Stimulated activated CD4-positive, alpha-beta T cell treated with anti-CD3 and anti-CD28 coated beads, Interleukin-4, amount 100 ng/mL, for 24 hours (primary cell): ENCODE data around the gene TASP1.
A peak's percentile ranks its signal among the peaks of the same experiment; 100 is the strongest.
"Not testable (repeated sequence)": the region's sequence is repeated elsewhere in the genome, so short reads cannot be mapped to it uniquely, and the experiment has no call there.

Source experiments
- DNase-seq: peaks from one replicate; pipeline ENCODE4 v3.0.0-alpha.2; 2020

TASP1 gene, protein sequence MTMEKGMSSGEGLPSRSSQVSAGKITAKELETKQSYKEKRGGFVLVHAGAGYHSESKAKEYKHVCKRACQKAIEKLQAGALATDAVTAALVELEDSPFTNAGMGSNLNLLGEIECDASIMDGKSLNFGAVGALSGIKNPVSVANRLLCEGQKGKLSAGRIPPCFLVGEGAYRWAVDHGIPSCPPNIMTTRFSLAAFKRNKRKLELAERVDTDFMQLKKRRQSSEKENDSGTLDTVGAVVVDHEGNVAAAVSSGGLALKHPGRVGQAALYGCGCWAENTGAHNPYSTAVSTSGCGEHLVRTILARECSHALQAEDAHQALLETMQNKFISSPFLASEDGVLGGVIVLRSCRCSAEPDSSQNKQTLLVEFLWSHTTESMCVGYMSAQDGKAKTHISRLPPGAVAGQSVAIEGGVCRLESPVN

DNA sequence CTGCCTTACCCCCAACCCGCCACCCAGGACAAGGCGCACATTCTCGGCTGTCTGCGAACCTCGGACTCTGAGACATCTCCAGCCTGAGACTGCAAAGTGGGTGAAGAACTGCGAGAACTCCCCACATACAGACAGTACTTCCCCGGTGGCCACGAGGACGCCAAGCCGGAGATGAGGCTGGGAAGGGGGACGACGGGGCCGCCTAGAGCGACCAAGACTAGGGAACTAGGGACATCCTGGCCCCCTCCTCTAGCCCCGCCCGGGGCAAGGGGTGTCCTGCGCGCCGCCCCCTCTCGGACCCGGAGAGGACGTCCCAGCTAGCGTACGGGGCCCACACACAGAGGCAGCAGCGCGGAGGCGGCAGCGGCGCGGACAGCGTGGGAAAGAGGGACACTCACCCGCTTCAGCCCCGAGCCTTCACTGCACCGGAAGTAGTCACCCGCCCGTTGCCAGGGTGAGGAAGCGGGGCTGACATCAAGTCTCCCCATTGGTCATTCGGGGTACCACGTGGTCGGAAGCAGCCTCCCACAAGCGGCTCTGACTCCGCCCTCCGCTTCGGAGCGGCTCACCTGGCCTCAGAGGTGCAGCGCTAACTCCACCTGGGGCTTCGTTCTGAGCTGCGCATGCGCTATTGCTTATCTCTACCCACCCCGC lies at the start of gene TASP1:
TSS of gene TASP1 (minus strand) at position 437 of the 654 bp plus-strand sequence. CDS start 8,854 bp downstream, outside the sequence.
- DNase-seq, result peak; percentile 96

DNA sequence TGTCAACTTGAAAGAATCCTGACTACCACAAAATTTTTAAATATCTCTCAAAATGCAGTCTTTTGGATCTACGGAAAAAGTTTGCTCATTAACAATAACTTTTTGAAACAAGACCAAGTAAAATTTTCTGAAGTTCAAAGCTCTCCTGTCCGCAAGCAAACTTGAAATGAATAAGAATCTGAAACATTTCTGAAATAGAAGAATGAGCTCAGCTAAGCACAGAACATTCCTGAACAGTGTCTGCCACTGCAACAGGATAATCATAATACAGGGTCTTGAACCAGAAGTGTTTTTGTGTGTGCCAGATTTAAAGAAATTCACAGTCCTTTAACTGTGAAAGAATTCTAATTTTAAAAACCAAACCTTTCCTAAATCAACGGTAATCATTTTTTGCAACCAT lies 49.1 kb upstream of the TASP1 start:
- DNase-seq, result no peak

DNA sequence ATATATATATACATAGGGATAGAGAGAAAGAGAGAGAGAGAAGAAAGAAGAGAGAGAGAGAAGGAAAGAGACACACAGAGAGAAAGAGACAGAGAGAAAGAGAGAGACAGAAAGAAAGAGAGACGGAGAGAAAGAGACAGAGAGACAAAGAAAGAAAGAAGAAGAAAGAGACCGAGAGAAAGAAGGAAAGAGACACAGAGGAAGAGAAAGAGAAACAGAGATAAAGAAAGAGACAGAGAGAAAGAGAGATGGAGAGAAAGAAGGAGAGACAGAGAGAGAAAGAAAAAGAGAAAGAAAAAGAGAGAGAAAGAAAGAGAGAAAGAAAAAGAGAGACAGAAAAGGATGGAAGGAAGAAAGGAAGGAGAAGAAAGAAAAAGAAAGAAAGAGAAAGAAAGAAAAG lies 46.9 kb upstream of the TASP1 start:
- DNase-seq, result no peak

DNA sequence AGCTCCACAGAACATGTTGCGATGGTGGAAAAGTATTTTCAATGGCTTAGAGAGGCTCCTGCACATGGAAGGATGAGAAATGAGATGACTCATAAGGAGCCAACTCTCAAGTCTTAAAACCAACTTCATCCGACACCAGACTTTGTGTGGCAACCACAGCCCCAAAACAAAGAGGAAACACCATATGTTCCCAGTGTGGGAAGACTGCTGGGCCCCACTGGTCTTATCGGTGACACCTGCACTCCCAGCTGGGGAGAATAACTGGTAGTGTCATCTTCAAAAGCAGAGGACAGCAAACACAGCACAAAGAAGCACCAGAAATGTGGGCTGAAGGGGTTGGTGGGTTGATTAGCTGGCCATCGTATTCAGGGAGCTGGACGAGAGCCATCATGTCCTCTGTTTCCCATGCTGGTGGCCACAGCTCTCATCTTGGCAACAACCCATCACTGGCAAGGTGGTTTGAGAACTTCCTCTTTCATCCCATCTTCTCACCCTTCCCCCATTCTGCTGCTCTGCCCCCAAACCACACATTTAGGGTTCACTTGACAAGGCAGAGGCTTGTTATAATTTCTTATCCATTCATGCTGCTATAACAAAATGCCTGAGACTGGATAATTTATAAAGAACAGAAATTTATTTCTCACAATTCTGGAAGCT lies 46.0 kb upstream of the TASP1 start:
- DNase-seq, result no peak

DNA sequence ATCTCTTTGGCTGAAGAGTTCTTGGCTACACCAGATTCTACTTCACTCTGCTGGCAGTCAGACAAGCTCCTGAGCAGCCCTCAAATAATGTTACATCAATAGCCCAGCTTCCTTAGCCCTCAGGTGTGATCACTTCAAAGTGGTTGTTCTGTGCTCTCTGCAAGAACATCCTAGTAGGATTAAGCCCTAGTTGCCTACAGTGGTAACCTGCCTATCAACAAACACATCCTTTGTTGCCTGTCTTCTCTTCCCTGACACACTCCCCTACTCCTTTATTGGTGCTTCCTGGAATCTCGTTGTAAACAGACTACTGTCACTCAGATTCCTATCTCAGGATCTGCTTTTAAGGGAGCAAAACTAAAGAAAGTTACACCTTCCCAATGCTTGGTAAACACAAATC lies 45.1 kb upstream of the TASP1 start:
- no peak for DNase-seq

DNA sequence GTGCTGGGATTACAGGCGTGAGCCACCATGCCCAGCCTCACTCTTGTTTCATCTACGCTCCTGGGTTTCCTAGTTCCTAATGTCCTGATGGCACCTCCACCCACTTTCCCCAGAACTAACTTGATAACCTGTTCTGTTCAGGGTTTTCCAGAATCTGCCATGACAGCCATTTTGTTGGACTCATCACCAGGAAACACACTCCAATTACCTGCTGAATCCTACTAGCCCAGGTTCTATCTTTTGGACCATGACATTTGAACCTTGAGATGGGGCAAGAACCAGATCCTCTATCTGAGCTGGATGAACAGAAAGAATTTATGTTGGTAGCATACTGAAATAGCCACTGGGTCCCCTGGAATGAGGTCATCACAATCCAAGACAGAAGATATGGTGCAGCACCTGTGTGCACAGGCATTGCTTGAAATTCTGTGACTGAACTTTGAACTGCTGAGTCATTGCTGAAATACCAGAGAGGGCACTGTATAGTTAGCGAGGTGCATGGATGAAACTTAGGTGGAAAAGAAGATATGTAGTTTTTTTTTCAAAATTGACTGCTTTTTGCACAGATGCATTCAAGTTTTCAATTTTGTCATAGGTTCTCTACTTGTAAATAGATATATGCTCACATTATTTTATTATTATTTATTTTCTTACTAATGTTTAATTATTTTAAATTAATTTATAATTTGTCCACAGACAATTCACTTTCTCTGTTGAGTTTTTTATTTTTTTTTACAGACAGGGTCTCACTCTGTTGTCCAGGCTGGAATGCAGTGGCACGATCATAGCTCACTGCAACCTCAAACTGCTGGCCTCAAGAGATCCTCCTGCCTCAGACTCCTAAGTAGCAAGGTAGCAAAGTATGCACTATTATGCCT lies 42.8 kb upstream of the TASP1 start:
- no peak for DNase-seq

DNA sequence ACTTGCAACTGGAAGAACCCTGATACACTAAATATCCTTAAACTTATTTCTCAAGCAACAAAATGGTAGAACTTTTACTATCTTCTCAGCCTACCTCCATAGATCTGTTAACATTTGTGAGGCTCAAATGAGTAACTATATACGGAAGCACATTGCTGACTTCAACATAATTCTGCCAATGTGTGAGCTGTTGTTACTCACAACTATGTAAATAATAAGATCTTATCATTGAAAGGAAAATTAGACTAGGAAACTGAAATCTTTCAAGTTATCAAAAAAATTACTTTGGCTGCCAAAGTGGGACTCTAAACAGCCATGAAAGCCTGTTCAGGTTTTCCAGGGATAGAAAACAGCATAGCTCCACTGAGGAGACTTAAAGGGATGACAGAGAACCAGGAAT lies 40.2 kb upstream of the TASP1 start:
- DNase-seq, result no peak

DNA sequence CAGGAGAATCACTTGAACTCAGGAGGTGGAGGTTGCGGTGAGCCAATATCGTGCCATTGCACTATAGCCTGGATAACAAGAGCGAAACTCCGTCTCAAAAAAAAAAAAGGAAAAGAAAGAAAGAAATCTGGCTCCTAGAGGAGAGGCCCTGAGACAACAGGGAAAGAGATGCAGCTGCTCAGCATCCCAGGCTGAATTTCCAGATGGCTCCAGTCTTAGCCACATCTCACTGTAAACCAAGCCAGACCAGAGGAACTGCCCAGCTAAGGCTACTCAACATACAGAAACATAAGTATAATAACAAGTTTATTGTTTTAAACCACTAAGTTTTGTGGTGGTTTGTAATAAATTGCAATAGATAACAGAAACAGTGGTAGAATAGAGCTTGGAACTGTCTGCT lies 38.5 kb upstream of the TASP1 start:
- no peak for DNase-seq

DNA sequence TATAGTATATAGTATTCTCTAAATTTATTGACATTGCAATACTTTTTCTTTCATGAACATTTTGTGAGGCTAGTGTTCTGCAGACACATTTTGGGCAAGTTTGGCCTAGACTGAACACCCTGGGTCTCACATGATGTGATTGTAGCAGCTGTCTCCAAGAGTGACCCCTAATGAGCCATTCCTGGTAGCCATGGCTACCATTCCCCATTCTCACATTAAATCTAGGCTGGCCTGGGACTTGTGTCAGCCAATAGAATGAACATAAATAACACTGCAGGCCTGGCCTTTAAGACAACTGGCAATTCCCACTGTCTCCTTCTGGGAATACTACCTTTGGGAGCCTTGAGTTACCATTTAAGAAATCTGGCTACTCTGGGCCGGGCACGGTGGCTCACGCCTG lies 38.0 kb upstream of the TASP1 start:
- no peak for DNase-seq

DNA sequence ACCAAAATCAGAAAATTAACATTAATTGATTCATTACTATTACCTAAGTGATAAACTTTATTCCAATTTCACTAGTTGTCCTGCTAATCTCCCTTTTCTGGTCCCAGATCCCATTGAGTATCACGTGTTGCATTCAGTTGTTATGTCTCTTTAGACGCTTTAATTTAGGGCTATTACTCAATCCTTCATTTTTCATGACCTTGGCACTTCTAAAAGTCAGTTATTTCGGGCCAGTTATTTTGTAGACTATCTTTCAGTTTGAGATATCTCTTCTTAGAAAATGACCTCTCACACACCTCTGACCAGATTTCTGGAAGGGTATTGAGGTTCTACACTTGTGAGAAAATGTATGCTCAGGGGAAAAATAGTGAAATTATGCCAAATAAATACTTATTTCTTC lies 34.0 kb upstream of the TASP1 start:
- DNase-seq, result no peak

DNA sequence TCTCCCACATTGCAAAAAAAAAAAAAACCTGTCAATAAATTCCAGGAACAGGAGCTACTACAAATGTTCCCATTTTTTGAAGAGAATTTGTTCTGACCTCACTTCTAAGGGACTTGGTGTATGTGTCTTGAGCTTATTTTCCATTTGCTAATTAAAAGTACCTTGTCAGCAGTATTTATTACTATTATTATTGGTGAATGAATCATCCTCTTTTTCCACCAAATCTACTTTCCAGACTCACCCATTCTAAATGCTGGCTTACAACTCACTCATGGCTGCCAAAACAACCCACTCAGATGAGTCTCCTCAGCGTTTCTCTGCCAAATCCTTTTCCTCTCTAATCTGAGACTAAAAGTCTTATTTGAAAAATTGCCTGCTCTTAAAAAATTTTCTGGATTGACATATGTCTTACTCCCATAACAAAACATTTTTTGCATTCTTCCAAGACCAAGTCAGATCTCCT lies 33.2 kb upstream of the TASP1 start:
- DNase-seq, result no peak

DNA sequence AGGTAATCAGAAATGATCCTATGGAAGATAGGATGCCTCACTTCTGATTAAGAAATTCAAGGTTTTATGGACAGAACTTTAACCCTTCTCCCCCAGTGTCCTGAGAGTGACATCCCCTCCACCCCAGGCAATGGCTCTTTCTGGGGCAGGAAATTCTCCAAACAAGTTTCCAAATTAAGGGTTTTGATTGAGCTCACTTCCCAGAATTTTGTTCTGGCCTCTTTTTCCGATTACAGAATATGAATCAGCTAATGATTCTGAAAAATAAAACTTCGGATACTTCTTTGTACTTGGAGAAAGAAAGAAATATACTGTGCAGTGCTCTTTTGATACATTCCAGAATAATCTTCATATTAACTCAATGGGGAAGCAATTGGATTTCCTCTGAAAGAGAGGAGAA lies 32.8 kb upstream of the TASP1 start:
- DNase-seq, result no peak

DNA sequence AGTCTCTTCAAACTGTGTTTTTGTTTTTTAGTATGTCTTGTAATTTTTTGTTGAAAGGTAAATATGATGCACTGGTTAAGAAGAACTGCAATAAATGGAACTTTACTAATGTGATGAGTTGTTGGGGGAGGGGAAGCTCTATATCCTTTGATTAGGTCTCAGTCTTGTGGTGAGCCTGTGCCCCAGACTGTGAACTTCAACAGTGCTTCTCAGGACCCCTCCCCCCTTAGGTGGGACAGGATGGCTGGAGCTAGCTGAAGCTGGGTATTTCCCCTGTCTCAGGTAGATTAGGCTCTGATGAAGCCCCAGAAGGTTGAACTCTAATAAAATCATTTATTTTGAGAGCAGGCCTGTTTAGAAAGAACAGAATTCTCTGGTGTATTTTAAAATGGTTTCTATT lies 31.4 kb upstream of the TASP1 start:
- DNase-seq, result no peak

DNA sequence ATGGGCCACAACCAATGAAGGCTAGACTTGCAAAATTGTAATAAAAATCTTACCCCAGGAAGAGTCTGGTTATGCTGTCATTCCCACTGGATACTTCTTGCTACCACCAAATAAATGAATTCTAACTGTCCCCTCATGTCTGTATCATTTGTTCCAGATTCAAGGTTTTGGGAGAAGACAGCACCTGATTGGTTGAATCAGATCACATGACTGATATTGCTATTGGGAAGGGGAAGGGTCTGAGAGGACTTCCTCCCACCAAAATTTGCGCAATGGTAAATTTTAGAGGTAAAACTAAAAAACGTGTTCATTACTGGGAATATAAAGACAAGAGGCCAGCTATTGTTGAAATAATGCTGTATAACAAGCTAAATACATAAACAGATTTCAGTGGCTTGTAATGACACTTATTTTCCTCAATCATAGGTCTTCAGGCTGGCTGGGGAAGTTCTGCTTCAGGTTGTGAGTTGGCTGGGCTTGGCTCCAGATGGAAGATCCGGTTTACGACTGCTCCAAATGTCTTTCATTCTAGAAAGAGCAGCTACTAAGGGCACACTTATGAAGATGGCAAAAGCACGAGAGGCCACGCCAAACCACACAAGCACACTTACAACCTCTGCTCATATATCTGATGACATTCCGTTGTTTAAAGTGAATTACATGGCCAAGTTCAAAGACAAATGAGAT lies 27.1 kb upstream of the TASP1 start:
- DNase-seq, result no peak

DNA sequence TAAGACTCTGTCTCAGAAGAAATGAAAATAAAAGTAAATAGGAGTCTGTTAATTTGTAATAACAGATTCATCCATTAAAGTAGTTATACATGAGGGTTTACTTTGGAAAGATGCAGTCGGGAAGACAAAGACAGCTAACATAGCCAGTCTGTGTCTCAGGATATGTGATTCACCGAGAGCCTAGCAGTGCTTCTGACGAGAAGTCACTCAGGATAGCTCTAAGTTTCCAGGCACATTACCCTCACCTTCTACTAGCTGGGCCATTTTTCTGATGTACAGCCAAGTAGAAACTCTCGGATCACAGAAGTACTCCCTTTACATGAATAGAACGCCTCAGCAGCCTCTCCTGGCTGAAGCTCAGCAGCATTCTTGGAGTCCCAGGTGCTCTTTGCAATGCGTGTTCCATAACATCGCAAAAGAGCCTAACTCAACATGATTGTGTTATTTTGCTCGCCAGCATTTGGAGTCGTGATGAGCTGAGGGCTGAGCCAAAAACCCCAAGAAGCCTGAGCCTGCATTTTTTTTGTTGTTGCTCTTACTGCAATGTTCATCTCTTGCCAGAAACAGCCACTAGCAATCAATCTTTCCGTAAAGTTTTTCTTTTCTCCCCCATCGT lies 22.4 kb upstream of the TASP1 start:
- no peak for DNase-seq

DNA sequence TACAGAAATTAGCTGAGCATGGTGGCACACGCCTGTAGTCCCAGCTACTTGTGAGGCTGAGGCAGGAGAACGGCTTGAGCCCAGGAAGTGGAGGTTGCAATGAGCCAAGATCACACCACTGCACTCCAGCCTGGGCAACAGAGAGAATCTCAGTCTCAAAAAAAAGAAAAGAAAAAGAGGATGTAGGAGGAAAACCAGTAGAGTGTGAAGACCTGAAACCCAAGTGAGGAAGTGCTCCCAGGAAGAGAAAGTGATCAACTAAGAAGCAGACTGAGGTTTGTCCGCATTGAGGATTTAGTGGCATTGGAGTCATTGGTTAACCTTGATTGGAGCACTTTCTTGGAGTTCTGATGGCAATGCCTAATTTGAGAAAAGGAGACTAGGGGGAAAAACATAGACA lies 20.6 kb upstream of the TASP1 start:
- DNase-seq, result no peak

DNA sequence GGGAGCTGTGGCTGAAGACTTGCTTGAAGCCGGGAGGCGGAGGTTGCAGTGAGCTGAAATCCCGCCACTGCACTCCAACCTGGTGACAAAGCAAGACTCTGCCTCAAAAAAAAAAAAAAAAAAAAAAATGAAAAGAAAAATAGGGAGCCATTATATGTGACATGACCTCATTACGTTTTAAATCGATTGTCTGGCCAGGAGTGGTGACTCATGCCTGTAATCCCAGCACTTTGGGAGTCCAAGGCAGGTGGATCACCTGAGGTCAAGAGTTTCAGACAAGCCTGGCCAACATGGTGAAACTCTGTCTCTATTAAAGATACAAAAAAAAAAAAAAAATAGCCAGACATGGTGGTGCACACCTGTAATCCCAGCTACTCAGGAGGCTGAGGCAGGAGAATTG lies 19.3 kb upstream of the TASP1 start:
- not testable (repeated sequence) for DNase-seq

DNA sequence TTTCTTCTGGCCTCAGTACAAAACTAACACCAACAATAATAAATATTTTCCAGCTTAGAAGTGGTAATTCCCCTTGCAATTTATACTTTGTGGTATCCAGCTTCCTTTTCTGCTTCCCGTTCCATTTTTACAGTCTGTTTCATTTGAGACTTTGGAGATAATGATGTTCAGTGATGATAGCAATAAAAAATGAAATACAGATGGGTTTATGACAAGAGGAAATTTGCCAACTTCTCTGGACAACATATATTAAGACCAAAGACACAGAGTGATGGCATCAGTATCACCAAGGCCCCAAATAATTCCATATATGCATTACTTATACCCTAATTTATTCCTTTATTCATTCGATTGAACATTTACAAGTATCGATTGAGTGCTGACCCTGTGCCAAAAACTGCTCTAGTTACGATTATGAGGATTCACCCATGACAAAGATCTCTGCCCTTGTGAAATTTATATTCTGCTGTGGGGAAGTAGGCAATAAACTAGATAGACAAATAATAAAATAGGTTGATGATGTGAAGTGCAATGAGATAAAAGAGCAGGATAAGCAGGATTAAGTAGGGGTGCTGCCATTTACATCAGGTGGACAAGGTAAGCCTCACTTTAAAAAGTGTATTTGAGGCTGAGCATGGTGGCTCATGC lies 18.1 kb upstream of the TASP1 start:
- no peak for DNase-seq

DNA sequence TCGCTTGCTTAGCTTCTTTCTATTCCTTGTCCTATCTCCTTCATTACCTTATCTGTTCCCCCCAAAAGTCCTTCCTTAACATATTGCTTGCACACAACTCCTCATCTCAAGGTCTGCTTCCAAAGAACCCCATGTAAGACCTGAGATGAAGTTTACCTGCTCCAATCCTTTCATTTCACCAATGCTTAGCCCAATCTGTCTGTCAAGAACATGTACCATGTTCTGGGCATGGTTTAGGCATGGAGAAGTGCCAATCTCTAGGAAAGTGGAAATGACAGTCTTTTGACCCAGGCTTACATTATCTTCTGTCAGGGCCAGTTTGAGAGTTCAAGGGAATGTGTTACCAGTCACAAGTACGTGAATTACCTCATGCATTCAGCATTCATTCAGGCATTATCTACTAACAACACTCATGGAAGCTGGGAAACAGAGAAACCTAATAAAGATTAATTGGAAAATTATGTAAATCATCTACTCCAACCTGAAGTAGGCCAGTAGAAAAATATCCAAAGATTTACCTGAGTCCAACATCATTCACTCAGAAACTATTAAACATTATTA lies 15.8 kb upstream of the TASP1 start:
- no peak for DNase-seq

DNA sequence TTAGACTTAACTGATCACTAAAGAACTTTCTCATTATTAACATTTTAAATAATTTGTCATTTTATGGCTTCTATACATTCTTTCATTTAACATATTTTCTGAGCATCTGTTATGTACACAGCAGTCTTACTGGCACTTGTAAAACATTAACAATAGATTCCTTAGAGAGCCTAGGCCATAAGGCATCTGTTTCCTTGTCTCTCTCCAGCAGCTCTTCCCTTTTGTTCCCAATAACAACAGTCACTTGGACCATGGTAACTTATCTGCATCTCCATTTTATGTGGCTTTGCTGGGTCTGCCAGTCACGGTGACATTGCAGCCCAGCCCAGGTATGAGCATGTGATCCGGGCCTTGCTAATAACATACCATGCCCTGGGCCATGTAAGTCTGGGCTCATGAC lies 11.7 kb upstream of the TASP1 start:
- no peak for DNase-seq
